Prostate gland (tissue), 2 donors: ENCODE results near the gene COL11A2. TPM values are rescaled to one million over a fixed set of nuclear protein-coding genes. Genes with fewer than 3 reads are reported as not detected.

ENCODE experiments used
- DNase-seq: peaks from one replicate; pipeline ENCODE4 v3.0.0-alpha.2; 2019; ENCODE audit warnings: low spot score
- H3K27ac ChIP-seq, 2 donors: fragments of 200-600 bp; sonication (generic); 2 replicates each; pipeline ENCODE4 v1.5.1; 2017 to 2019
- H3K27me3 ChIP-seq: fragments of 200-600 bp; sonication (generic); replicated peaks from 2 replicates; pipeline ENCODE4 v1.5.1; 2019; ENCODE audit not compliant: insufficient read depth
- H3K36me3 ChIP-seq, 2 donors: fragments of 200-600 bp; sonication (generic); 1 replicate in 1 of 2; 2 replicates in 1 of 2; pipeline versions ENCODE4 v1.5.1 to v1.8.1; 2017 to 2019
- H3K4me1 ChIP-seq: fragments of 200-600 bp; sonication (generic); replicated peaks from 2 replicates; pipeline ENCODE4 v1.5.1; 2019
- H3K4me3 ChIP-seq, 2 donors: fragments of 200-600 bp; sonication (generic); 2 replicates each; pipeline ENCODE4 v1.5.1; 2017 to 2019
- H3K9me3 ChIP-seq: fragments of 200-600 bp; sonication (generic); 2 replicates; pipeline ENCODE4 v1.5.1; 2017
- POLR2A ChIP-seq: fragments of 450-650 bp; IDR thresholded peaks from one replicate; pipeline ENCODE4 v1.6.1; 2016; ENCODE audit warnings: antibody characterized with exemption, mild to moderate bottlenecking
- POLR2AphosphoS5 ChIP-seq: sonication (generic); formaldehyde crosslinking; IDR thresholded peaks from one replicate; pipeline ENCODE4 v1.6.1; 2017; ENCODE audit warnings: antibody characterized with exemption
- WGBS: methylation state at CpG from one replicate; pipeline ENCODE4 v1.1.5; 2018; 5-methylcytosine and 5-hydroxymethylcytosine counted together
- intact Hi-C: fragments of 100-400 bp; cut with DNase I; formaldehyde crosslinking; loops from one replicate; pipeline ENCODE4 v1.14.2; 2022
- total RNA-seq, 2 donors: library from RNA; depleted of rRNA; stranded (reverse); fragments of >200 nt; gene quantifications; one replicate each; pipeline ENCODE4 v1.1.0, GENCODE V29; 2016
- TF ChIP-seq, protein P1 (sequence below), 4 experiments: fragments of 200-600 bp in 2 of 4; fragments of 450-650 bp in 2 of 4; sonication (generic) in 2 of 4; IDR thresholded peaks; 1 replicate in 3 of 4; 2 replicates in 1 of 4; pipeline ENCODE4 v1.5.1; 2016 to 2019; ENCODE audit warnings: antibody characterized with exemption in 4 of 4, mild to moderate bottlenecking in 2 of 4, moderate library complexity in 2 of 4

Gene COL11A2
- total RNA-seq, 2 donors from 2014 or later = 0.91 to 3.6 TPM

DNA sequence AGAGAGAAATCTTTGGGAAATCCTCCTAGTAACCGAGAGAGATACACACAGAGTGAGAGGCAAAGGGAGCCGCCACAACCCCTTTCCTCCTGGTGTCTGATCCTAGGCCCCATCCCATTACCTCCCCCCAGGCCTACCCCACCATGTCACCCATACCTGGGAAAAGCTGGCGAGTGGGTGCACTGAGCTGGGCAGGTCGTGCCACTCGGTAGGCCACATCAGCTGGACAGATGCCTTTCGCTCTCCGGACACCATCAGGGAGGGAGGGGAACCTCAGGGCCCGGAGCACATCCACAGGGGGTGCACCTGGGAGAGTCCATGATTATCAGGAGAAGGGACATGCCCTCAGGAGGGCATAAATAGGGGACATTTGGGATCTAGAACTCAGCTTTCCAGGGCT, 3.1 kb downstream of the COL11A2 start:
- no peaks in the 10 kb centered on the region for H3K27me3 ChIP-seq

DNA sequence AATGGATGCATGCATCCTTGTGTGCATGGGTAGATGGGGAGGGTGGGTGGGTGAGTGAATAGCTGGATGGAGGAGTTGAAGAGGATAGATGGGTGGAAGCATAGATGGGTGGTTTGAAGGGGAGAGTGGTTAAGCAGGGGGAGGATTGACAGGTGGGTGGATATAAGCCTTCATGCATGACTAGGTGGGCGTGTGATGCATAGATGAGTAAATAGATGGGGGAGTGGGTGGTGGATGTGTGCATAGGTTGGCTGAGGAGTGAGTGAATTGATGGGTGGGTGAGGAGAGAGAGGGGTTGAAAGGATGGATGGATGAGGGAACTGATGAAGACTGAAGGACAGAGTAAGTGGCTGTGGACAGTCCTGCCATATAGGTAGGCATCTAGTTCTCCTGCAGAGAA, 4.5 kb downstream of the COL11A2 start:
- Histone ChIP-seq H3K4me3 (no peak overlapping the region), H3K27me3 (no peaks in the 10 kb centered on the region), H3K9me3 (no peaks in the 10 kb centered on the region), H3K4me1 (peaks cover 7% of the 10 kb centered on the region), H3K36me3 (no peaks in the 10 kb centered on the region), H3K27ac (no peak overlapping the region)
- 83% methylated on average over 1 of the region's 1 CpG for WGBS
- DNase-seq = no peak
- TF ChIP-seq, protein P1, sequence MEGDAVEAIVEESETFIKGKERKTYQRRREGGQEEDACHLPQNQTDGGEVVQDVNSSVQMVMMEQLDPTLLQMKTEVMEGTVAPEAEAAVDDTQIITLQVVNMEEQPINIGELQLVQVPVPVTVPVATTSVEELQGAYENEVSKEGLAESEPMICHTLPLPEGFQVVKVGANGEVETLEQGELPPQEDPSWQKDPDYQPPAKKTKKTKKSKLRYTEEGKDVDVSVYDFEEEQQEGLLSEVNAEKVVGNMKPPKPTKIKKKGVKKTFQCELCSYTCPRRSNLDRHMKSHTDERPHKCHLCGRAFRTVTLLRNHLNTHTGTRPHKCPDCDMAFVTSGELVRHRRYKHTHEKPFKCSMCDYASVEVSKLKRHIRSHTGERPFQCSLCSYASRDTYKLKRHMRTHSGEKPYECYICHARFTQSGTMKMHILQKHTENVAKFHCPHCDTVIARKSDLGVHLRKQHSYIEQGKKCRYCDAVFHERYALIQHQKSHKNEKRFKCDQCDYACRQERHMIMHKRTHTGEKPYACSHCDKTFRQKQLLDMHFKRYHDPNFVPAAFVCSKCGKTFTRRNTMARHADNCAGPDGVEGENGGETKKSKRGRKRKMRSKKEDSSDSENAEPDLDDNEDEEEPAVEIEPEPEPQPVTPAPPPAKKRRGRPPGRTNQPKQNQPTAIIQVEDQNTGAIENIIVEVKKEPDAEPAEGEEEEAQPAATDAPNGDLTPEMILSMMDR (IDR thresholded peaks at IDR 0.05) = no peak
- TF ChIP-seq POLR2AphosphoS5 (no peak), POLR2A (no peak)
- intact Hi-C loops = no loop called here

More for the DNA sequence above, 3.1 kb downstream of the COL11A2 start:
- H3K4me1 ChIP-seq = peaks cover 7% of the 10 kb centered on the region
- 81% methylated on average over 8 of the region's 8 CpGs for WGBS
- H3K4me3 ChIP-seq = no peak overlapping the region
- intact Hi-C loops = no loop called here
- H3K9me3 ChIP-seq = no peaks in the 10 kb centered on the region
- no peaks in the 10 kb centered on the region for H3K36me3 ChIP-seq
- no peak for TF ChIP-seq POLR2A
- TF ChIP-seq, protein P1 (IDR thresholded peaks at IDR 0.05) = no peak
- TF ChIP-seq POLR2AphosphoS5 = no peak
- H3K27ac ChIP-seq = no peak overlapping the region
- no peak for DNase-seq

DNA sequence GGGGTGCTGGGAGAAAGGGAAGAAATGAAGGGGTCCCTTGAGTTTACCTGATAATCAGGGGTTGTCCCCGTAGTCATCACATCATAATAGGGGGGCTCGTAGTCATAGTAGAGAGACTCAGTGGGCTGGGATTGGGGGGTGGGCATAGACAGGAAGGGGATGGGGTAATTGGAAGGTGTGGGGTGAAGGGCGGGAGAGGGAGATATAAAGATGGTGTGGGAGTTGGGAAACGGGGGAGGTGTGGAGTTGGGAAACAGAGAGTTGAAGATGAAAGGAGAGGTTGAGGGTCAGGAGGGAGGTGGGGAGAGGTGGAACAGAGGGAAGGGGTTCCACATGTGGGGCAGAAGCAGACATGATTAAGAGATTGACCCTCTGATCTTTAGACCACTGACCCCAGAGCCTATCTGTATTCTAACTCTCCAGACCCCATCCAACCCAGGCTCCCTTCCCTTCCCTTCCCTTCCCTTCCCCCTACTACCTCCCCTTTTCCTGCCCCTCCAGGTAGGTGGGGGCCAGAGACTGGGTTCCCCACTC, 6.5 kb downstream of the COL11A2 start:
- TF ChIP-seq, protein P1 (IDR thresholded peaks at IDR 0.05) = no peak
- TF ChIP-seq POLR2AphosphoS5 = no peak
- TF ChIP-seq POLR2A = no peak
- H3K4me3 ChIP-seq = no peak overlapping the region
- no peak for DNase-seq
- 73% methylated on average over 4 of the region's 4 CpGs for WGBS
- no peak overlapping the region for H3K27ac ChIP-seq
- H3K4me1 ChIP-seq = no peaks in the 10 kb centered on the region
- H3K9me3 ChIP-seq = no peaks in the 10 kb centered on the region
- H3K27me3 ChIP-seq = no peaks in the 10 kb centered on the region
- H3K36me3 ChIP-seq = no peaks in the 10 kb centered on the region
- intact Hi-C loops = no loop called here

DNA sequence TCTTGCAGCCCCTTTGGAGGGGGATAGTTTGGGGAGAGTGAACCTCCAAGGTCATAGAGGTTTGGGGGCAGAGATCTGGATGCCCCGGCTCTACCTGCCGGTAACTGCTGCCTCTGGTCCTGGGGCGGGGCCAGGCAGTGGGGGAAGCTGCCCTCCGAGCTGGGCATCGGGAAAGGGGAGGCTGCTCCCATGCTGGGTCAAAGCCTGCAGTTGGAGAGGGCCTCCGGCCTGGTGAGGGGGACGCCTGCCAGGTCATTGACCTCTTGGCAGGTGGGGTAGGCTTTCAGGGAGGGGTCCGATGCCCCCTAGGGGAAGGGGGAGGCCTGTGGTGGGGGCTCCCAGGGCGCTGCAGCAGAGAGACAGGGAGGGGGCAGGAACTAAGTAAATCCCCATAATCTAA, 7.1 kb downstream of the COL11A2 start:
- TF ChIP-seq POLR2AphosphoS5 (no peak), POLR2A (no peak)
- TF ChIP-seq, protein P1 (IDR thresholded peaks at IDR 0.05) = no peak
- 71% methylated on average over 9 of the region's 9 CpGs for WGBS
- Histone ChIP-seq H3K4me3 (no peak overlapping the region), H3K9me3 (no peaks in the 10 kb centered on the region), H3K4me1 (no peaks in the 10 kb centered on the region), H3K27ac (no peak overlapping the region), H3K27me3 (no peaks in the 10 kb centered on the region), H3K36me3 (no peaks in the 10 kb centered on the region)
- DNase-seq = no peak
- intact Hi-C loops = no loop called here

DNA sequence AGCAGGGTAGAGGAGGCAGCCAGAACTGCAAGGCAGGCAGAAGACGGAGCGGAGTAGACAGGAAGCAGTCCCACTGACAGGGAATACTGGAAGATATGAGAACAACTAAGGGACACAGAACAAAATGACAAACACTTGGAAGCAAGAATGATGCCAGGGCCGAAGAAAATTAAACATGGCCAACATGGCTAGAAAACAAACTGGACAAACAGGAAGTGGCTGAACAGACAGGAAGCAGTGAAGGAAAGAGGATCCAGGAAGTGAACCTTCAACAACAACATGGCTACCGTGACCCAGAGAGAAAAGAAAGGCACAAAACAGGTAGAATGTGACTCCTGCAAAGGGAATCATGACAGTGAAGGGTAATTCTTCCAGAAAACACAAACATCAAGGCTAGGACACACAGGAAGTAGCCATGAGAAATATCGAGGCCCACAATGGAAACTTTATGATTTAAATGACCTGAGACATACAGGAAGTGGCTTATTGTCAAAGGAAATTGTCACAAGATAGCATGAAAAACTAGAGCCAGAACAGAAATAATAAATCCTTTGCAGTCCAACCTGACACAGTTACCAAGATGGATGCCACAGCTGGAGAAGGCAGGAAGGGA, 9.1 kb downstream of the COL11A2 start:
- 86% methylated on average over 5 of the region's 5 CpGs for WGBS
- no peaks in the 10 kb centered on the region for H3K36me3 ChIP-seq
- no peak overlapping the region for H3K4me3 ChIP-seq
- H3K4me1 ChIP-seq = no peaks in the 10 kb centered on the region
- TF ChIP-seq, protein P1 (IDR thresholded peaks at IDR 0.05) = no peak
- TF ChIP-seq POLR2A = no peak
- TF ChIP-seq POLR2AphosphoS5 = no peak
- intact Hi-C loops = no loop called here
- no peaks in the 10 kb centered on the region for H3K27me3 ChIP-seq
- no peaks in the 10 kb centered on the region for H3K9me3 ChIP-seq
- no peak for DNase-seq
- H3K27ac ChIP-seq = no peak overlapping the region
